ENCODE results near the gene NAALADL2. TPM values are rescaled to one million over a fixed set of nuclear protein-coding genes. Genes with fewer than 3 reads are reported as not detected.

NAALADL2 gene
- total RNA-seq, 1 donor from 2014 or later: 1.6 TPM

- Mint-ChIP-seq H3K4me3 (ENCODE audit: unreplicated experiment) (no peak overlapping the region), H3K4me1 (ENCODE audit: low read depth, unreplicated experiment) (no peaks in the 10 kb centered on the region), H3K27me3 (ENCODE audit: unreplicated experiment) (no peaks in the 10 kb centered on the region), H3K9me3 (ENCODE audit: unreplicated experiment) (no peaks in the 10 kb centered on the region), H3K36me3 (ENCODE audit: unreplicated experiment) (no peaks in the 10 kb centered on the region), H3K27ac (ENCODE audit: unreplicated experiment) (no peak overlapping the region)
- TF ChIP-seq, protein P1, sequence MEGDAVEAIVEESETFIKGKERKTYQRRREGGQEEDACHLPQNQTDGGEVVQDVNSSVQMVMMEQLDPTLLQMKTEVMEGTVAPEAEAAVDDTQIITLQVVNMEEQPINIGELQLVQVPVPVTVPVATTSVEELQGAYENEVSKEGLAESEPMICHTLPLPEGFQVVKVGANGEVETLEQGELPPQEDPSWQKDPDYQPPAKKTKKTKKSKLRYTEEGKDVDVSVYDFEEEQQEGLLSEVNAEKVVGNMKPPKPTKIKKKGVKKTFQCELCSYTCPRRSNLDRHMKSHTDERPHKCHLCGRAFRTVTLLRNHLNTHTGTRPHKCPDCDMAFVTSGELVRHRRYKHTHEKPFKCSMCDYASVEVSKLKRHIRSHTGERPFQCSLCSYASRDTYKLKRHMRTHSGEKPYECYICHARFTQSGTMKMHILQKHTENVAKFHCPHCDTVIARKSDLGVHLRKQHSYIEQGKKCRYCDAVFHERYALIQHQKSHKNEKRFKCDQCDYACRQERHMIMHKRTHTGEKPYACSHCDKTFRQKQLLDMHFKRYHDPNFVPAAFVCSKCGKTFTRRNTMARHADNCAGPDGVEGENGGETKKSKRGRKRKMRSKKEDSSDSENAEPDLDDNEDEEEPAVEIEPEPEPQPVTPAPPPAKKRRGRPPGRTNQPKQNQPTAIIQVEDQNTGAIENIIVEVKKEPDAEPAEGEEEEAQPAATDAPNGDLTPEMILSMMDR (IDR thresholded peaks at IDR 0.05; ENCODE audit: partially characterized antibody, unreplicated experiment): no peak
- no peak for DNase-seq
Measured at GRCh38 chr3:175340338-175341015, 481.3 kb downstream of the NAALADL2 start.

DNA sequence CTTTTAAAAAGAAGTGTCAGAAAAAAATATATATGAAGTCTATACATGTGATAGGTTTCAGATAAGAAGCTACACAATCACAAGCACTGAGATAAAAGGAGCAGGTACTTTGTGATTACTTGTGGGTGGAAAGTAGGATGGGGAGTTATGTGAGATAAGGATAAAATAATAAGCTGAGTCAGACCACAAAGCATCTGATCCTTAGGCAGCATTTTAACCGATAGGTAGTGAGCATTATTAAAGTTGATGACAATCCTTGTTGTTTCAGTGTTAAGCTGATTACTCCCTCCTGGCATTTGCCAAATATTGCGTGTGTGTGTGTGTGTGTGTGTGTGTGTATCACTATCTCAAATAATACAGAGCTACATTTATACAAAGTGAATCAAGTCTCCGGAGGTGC, 483.1 kb downstream of the NAALADL2 start:
- no peak for DNase-seq
- H3K27ac Mint-ChIP-seq (ENCODE audit: unreplicated experiment): no peak overlapping the region
- H3K4me3 Mint-ChIP-seq (ENCODE audit: unreplicated experiment): no peak overlapping the region

GRCh38 chr3:175343946-175344345, 484.8 kb downstream of the NAALADL2 start:
- H3K4me3 Mint-ChIP-seq (ENCODE audit: unreplicated experiment): no peak overlapping the region
- H3K9me3 Mint-ChIP-seq (ENCODE audit: unreplicated experiment): peaks cover 1% of the 10 kb centered on the region
- TF ChIP-seq, protein P1 (IDR thresholded peaks at IDR 0.05; ENCODE audit: partially characterized antibody, unreplicated experiment): no peak
- H3K36me3 Mint-ChIP-seq (ENCODE audit: unreplicated experiment): no peaks in the 10 kb centered on the region
- DNase-seq: no peak
- H3K4me1 Mint-ChIP-seq (ENCODE audit: low read depth, unreplicated experiment): no peaks in the 10 kb centered on the region
- no peaks in the 10 kb centered on the region for H3K27me3 Mint-ChIP-seq (ENCODE audit: unreplicated experiment)
- no peak overlapping the region for H3K27ac Mint-ChIP-seq (ENCODE audit: unreplicated experiment)

More for the DNA sequence above, 483.1 kb downstream of the NAALADL2 start:
- H3K27me3 Mint-ChIP-seq (ENCODE audit: unreplicated experiment): no peaks in the 10 kb centered on the region
- TF ChIP-seq, protein P1 (IDR thresholded peaks at IDR 0.05; ENCODE audit: partially characterized antibody, unreplicated experiment): no peak
- H3K9me3 Mint-ChIP-seq (ENCODE audit: unreplicated experiment): no peaks in the 10 kb centered on the region
- H3K36me3 Mint-ChIP-seq (ENCODE audit: unreplicated experiment): no peaks in the 10 kb centered on the region
- H3K4me1 Mint-ChIP-seq (ENCODE audit: low read depth, unreplicated experiment): no peaks in the 10 kb centered on the region

- Mint-ChIP-seq H3K27ac (ENCODE audit: unreplicated experiment) (no peak overlapping the region), H3K9me3 (ENCODE audit: unreplicated experiment) (peaks cover 1% of the 10 kb centered on the region), H3K27me3 (ENCODE audit: unreplicated experiment) (no peaks in the 10 kb centered on the region), H3K4me3 (ENCODE audit: unreplicated experiment) (no peak overlapping the region), H3K4me1 (ENCODE audit: low read depth, unreplicated experiment) (no peaks in the 10 kb centered on the region), H3K36me3 (ENCODE audit: unreplicated experiment) (no peaks in the 10 kb centered on the region)
- TF ChIP-seq, protein P1 (IDR thresholded peaks at IDR 0.05; ENCODE audit: partially characterized antibody, unreplicated experiment): no peak
- no peak for DNase-seq
Measured at GRCh38 chr3:175346573-175347356, 487.6 kb downstream of the NAALADL2 start.

DNA sequence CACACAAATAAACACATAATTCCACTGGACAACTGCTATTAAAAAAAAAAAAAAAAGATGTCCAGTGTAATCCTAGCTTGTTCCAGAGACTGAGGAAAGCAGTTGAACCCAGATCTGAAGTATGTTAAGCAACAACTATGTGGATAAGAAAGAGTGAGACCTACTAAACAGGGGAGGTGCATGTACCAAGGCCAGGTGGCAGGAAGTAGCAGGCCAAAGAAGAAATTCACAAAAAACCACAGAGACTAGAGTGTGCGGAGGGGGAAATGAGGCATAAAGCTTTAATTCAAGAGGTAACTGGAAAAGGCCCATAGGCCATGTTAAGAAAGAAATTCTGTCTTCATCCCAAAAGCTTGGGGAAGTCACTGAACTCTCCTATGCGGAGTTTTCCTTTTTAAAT, 490.0 kb downstream of the NAALADL2 start:
- no peak for DNase-seq
- TF ChIP-seq, protein P1 (IDR thresholded peaks at IDR 0.05; ENCODE audit: partially characterized antibody, unreplicated experiment): no peak
- Mint-ChIP-seq H3K9me3 (ENCODE audit: unreplicated experiment) (peaks cover 1% of the 10 kb centered on the region), H3K36me3 (ENCODE audit: unreplicated experiment) (no peaks in the 10 kb centered on the region), H3K4me1 (ENCODE audit: low read depth, unreplicated experiment) (no peaks in the 10 kb centered on the region), H3K27me3 (ENCODE audit: unreplicated experiment) (no peaks in the 10 kb centered on the region), H3K4me3 (ENCODE audit: unreplicated experiment) (no peak overlapping the region), H3K27ac (ENCODE audit: unreplicated experiment) (no peak overlapping the region)

All from glutamatergic neuron (in vitro differentiated cells).